ENCODE measurements around the gene PDCD1.

PDCD1 gene

GRCh38 chr2:241876528-241877196, 18.0 kb upstream of the PDCD1 start:
- DNase-seq = no peak

- peak; percentile 32 for DNase-seq
These were observed 17.2 kb upstream of the PDCD1 start for GRCh38 chr2:241875754-241876527.

- no peak for DNase-seq
These were observed 15.7 kb upstream of the PDCD1 start for GRCh38 chr2:241874277-241874925.

- no peak for DNase-seq
These were observed 15.1 kb upstream of the PDCD1 start for GRCh38 chr2:241873803-241874110.

- no peak for DNase-seq
These were observed 14.5 kb upstream of the PDCD1 start for GRCh38 chr2:241873081-241873802.

- no peak for DNase-seq
These were observed 13.6 kb upstream of the PDCD1 start for GRCh38 chr2:241872313-241872642.

GRCh38 chr2:241871538-241872312, 13.0 kb upstream of the PDCD1 start:
- DNase-seq = no peak

- DNase-seq = no peak
These were observed 12.2 kb upstream of the PDCD1 start for GRCh38 chr2:241870611-241871537.

GRCh38 chr2:241870081-241870541, 11.4 kb upstream of the PDCD1 start:
- DNase-seq = no peak

GRCh38 chr2:241869087-241869961, 10.6 kb upstream of the PDCD1 start, which contains the start of gene RTP5:
Gene RTP5 (plus strand): TSS chr2:241869729. CDS start chr2:241869757, 28 bp downstream.
- no peak for DNase-seq

GRCh38 chr2:241868661-241869081, 10.0 kb upstream of the PDCD1 start:
- no peak for DNase-seq

GRCh38 chr2:241867776-241868420, 9.2 kb upstream of the PDCD1 start:
- no peak for DNase-seq

GRCh38 chr2:241866790-241867645, 8.3 kb upstream of the PDCD1 start:
- no peak for DNase-seq

GRCh38 chr2:241865957-241866789, 7.5 kb upstream of the PDCD1 start:
- DNase-seq = peak; percentile 23

- no peak for DNase-seq
These were observed 6.8 kb upstream of the PDCD1 start for GRCh38 chr2:241865416-241865956.

- DNase-seq = no peak
These were observed 6.1 kb upstream of the PDCD1 start for GRCh38 chr2:241864850-241865213.

- no peak for DNase-seq
These were observed 5.6 kb upstream of the PDCD1 start for GRCh38 chr2:241864168-241864849.
